ACHN (cell line): ENCODE data around the gene TIAM1.

ENCODE experiments used
- DNase-seq: peaks from one replicate; pipeline ENCODE4 v3.0.0-alpha.2; 2015
- in situ Hi-C: cut with HindIII; loops from 2 replicates; pipeline ENCODE4 v1.10.0; 2017; ENCODE audit warnings: low sequenced_read_pairs, low pct_ligation_motif_present, low pct_unique_long_range_greater_than_20kb

Gene TIAM1

GRCh38 chr21:31336739-31337040, 7.4 kb downstream of the TIAM1 start:
- in situ Hi-C loops = no loop called here
- DNase-seq = no peak

GRCh38 chr21:31335957-31336738, 7.9 kb downstream of the TIAM1 start:
- DNase-seq = peak; percentile 70
- in situ Hi-C loops = no loop called here

- in situ Hi-C loops = no loop called here
- DNase-seq = no peak
These were observed 9.4 kb downstream of the TIAM1 start for GRCh38 chr21:31334648-31335121.

- no peak for DNase-seq
These were observed 11.5 kb downstream of the TIAM1 start for GRCh38 chr21:31332525-31332924.

GRCh38 chr21:31331231-31331630, 12.8 kb downstream of the TIAM1 start:
- DNase-seq = no peak
- in situ Hi-C loops = no loop called here

More at GRCh38 chr21:31332525-31332924, 11.5 kb downstream of the TIAM1 start:
- in situ Hi-C loops = no loop called here

GRCh38 chr21:31330144-31330483, 13.9 kb downstream of the TIAM1 start:
- in situ Hi-C loops = no loop called here
- no peak for DNase-seq

GRCh38 chr21:31329456-31330143, 14.5 kb downstream of the TIAM1 start:
- DNase-seq = no peak
- in situ Hi-C loops = no loop called here

- in situ Hi-C loops = no loop called here
- DNase-seq = no peak
These were observed 17.4 kb downstream of the TIAM1 start for GRCh38 chr21:31326522-31327242.

- in situ Hi-C loops = no loop called here
- no peak for DNase-seq
These were observed 25.1 kb downstream of the TIAM1 start for GRCh38 chr21:31318971-31319370.

GRCh38 chr21:31317688-31318087, 26.4 kb downstream of the TIAM1 start:
- DNase-seq = no peak
- in situ Hi-C loops = no loop called here

- DNase-seq = no peak
- in situ Hi-C loops = no loop called here
These were observed 27.4 kb downstream of the TIAM1 start for GRCh38 chr21:31316488-31317169.

GRCh38 chr21:31316072-31316471, 28.0 kb downstream of the TIAM1 start:
- DNase-seq = no peak
- in situ Hi-C loops = no loop called here

GRCh38 chr21:31310750-31311149, 33.3 kb downstream of the TIAM1 start:
- in situ Hi-C loops = no loop called here
- no peak for DNase-seq

- DNase-seq = no peak
- in situ Hi-C loops = no loop called here
These were observed 35.5 kb downstream of the TIAM1 start for GRCh38 chr21:31308584-31308983.

GRCh38 chr21:31305888-31306287, 38.2 kb downstream of the TIAM1 start:
- in situ Hi-C loops = no loop called here

GRCh38 chr21:31299291-31300147, 44.5 kb downstream of the TIAM1 start:
- in situ Hi-C loops = no loop called here
- no peak for DNase-seq

More at GRCh38 chr21:31305888-31306287, 38.2 kb downstream of the TIAM1 start:
- no peak for DNase-seq

GRCh38 chr21:31298618-31299269, 45.3 kb downstream of the TIAM1 start:
- no peak for DNase-seq
- in situ Hi-C loops = no loop called here

GRCh38 chr21:31297806-31298205, 46.3 kb downstream of the TIAM1 start:
- in situ Hi-C loops = no loop called here
- no peak for DNase-seq
